Subcutaneous abdominal adipose tissue (tissue), 5 donors: ENCODE data around the gene GMPR.

Experiments used
- H3K27ac ChIP-seq: one replicate; pipeline ENCODE4 v1.7.0; 2013; ENCODE audit warnings: low read depth, mild to moderate bottlenecking, inconsistent platforms, low read length, moderate library complexity
- H3K27me3 ChIP-seq, 5 donors: one replicate each; pipeline ENCODE4 v1.7.0; 2013; ENCODE audit warnings: low read length in 5 of 5, inconsistent platforms in 1 of 5; ENCODE audit not compliant: control insufficient read depth in 5 of 5, insufficient read depth in 4 of 5
- H3K36me3 ChIP-seq, 5 donors: one replicate each; pipeline ENCODE4 v1.7.0; 2013; ENCODE audit warnings: low read length in 5 of 5; ENCODE audit not compliant: control insufficient read depth in 5 of 5, insufficient read depth in 5 of 5
- H3K4me1 ChIP-seq, 5 donors: one replicate each; pipeline ENCODE4 v1.7.0; 2013; ENCODE audit warnings: low read length in 5 of 5, mild to moderate bottlenecking in 3 of 5, moderate library complexity in 1 of 5; ENCODE audit not compliant: control insufficient read depth in 5 of 5, insufficient read depth in 5 of 5
- H3K4me3 ChIP-seq, 5 donors: one replicate each; pipeline ENCODE4 v1.7.0; 2013; ENCODE audit warnings: low read length in 5 of 5, low read depth in 1 of 5
- H3K9ac ChIP-seq, 5 donors: one replicate each; pipeline ENCODE4 v1.7.0; 2013; ENCODE audit warnings: low read length in 5 of 5, mild to moderate bottlenecking in 4 of 5, moderate library complexity in 3 of 5
- H3K9me3 ChIP-seq, 5 donors: one replicate each; pipeline ENCODE4 v1.7.0; 2013; ENCODE audit warnings: low read length in 5 of 5; ENCODE audit not compliant: control insufficient read depth in 5 of 5
- donor health status: healthy.
- donor health status: healthy.
- donor health status: healthy.
- donor health status: healthy.
- donor health status: healthy.

The GMPR gene

GRCh38 chr6:16236009-16236501, 2.3 kb upstream of the GMPR start:
- H3K4me1 ChIP-seq: peaks cover 2 to 36% (median 23%) of the 10 kb centered on the region in 5 donors
- H3K27me3 ChIP-seq: peaks cover 0 to 5% (median 4%) of the 10 kb centered on the region in 5 donors
- peak overlapping the region in 1 of 5 donors; percentile 24 for H3K9ac ChIP-seq
- no peaks in the 10 kb centered on the region for H3K9me3 ChIP-seq
- no peaks in the 10 kb centered on the region for H3K36me3 ChIP-seq
- no peak overlapping the region for H3K27ac ChIP-seq
- peak overlapping the region in 2 of 5 donors; percentile 25 to 40 for H3K4me3 ChIP-seq

DNA sequence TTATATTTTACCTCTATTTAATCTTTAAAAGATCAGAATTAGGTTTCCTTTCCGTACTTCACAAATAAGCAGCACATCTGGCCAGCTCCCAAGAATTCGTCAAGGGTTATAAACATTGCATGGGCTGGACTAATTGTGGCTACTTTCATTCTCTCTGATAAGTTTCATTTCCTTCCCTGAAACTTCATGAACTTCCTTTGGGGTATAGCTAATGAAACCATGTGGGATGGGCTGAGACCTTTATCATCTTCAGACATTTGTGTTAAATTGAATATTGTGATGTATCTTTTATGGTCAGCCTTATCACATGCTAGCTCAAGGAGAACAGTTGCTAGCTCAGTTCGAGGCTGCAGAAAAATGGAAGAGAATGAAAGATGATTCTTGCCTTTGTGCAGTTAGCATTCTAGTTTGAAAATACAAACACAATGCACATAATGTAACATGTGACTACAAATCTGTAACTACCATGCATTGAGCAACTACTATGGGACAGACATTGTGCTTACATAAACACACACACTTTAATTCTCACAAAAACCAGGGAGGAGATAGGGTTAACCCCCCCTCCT, 1.7 kb upstream of the GMPR start:
- Histone ChIP-seq H3K9ac (peak overlapping the region in 1 of 5 donors; percentile 24), H3K36me3 (no peaks in the 10 kb centered on the region), H3K27me3 (peaks cover 0 to 5% (median 0%) of the 10 kb centered on the region in 5 donors), H3K4me3 (peak overlapping the region in 4 of 5 donors; percentile 5 to 47 (median 32)), H3K27ac (peak overlapping the region; percentile 11), H3K4me1 (peaks cover 2 to 36% (median 23%) of the 10 kb centered on the region in 5 donors), H3K9me3 (no peaks in the 10 kb centered on the region)

- no peak overlapping the region for H3K4me3 ChIP-seq
- H3K9ac ChIP-seq: no peak overlapping the region
- H3K36me3 ChIP-seq: no peaks in the 10 kb centered on the region
- peaks cover 2 to 36% (median 23%) of the 10 kb centered on the region in 5 donors for H3K4me1 ChIP-seq
- H3K27ac ChIP-seq: peak overlapping the region; percentile 11
- H3K9me3 ChIP-seq: no peaks in the 10 kb centered on the region
- H3K27me3 ChIP-seq: peaks cover 0 to 5% (median 0%) of the 10 kb centered on the region in 5 donors
These were observed 1.1 kb upstream of the GMPR start for GRCh38 chr6:16237242-16237641.

DNA sequence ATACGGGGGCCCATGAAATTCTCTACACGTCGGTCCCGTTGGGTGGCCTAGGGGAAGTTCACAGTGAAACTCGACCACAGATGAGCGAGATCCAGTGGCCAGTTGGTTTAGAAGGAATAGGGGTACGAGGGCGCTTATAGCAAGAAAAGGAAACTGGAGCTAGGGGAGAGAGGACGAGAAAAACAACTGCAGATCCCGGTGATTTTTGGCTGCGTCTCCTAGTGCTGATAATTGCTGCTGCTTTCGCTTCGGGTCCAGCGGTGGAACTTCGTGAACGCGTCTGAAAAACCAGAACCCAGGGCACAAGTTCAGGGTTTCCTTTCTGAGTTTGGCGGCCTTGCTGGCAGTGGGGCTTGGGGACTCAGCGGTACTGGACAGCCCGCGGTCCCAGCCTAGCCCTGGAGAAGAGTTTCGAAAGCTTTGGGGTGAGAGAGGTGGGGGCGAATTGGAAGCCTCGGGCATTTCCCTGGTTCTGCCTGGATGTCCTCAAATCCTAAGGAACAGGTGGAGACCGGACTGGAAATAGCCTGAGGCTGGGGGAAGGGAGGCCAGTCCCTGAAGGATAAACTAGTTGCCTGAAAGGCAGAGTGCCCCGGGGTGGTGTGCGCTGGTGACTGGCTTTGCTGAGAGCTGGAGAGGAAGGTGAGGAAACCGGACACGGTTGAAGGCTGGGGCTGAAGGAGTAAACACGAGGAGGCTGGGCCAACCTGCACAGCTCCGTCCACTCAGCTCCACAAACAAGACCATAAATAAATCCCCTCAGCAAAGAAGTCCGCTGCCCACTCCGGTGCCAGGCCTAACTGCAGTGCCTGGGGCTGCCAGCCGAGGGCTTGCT, 793 bp downstream of the GMPR start:
- H3K9me3 ChIP-seq: no peaks in the 10 kb centered on the region
- H3K4me1 ChIP-seq: peaks cover 2 to 36% (median 23%) of the 10 kb centered on the region in 5 donors
- peak overlapping the region; percentile 78 to 92 (median 85) for H3K4me3 ChIP-seq
- peak overlapping the region; percentile 14 for H3K27ac ChIP-seq
- peak overlapping the region in 4 of 5 donors; percentile 49 to 86 (median 78) for H3K9ac ChIP-seq
- H3K27me3 ChIP-seq: no peaks in the 10 kb centered on the region
- H3K36me3 ChIP-seq: no peaks in the 10 kb centered on the region

- H3K27me3 ChIP-seq: no peaks in the 10 kb centered on the region
- no peak overlapping the region for H3K27ac ChIP-seq
- H3K36me3 ChIP-seq: no peaks in the 10 kb centered on the region
- peak overlapping the region in 4 of 5 donors; percentile 49 to 80 (median 69) for H3K9ac ChIP-seq
- no peaks in the 10 kb centered on the region for H3K9me3 ChIP-seq
- H3K4me3 ChIP-seq: peak overlapping the region in 4 of 5 donors; percentile 78 to 86 (median 84)
- peaks cover 2 to 36% (median 23%) of the 10 kb centered on the region in 5 donors for H3K4me1 ChIP-seq
These were observed 1.4 kb downstream of the GMPR start for GRCh38 chr6:16239798-16240123.

GRCh38 chr6:16240589-16241320, 2.4 kb downstream of the GMPR start:
- Histone ChIP-seq H3K9ac (no peak overlapping the region), H3K36me3 (no peaks in the 10 kb centered on the region), H3K27me3 (no peaks in the 10 kb centered on the region), H3K9me3 (no peaks in the 10 kb centered on the region), H3K4me1 (peaks cover 2 to 36% (median 23%) of the 10 kb centered on the region in 5 donors), H3K27ac (no peak overlapping the region), H3K4me3 (no peak overlapping the region)

DNA sequence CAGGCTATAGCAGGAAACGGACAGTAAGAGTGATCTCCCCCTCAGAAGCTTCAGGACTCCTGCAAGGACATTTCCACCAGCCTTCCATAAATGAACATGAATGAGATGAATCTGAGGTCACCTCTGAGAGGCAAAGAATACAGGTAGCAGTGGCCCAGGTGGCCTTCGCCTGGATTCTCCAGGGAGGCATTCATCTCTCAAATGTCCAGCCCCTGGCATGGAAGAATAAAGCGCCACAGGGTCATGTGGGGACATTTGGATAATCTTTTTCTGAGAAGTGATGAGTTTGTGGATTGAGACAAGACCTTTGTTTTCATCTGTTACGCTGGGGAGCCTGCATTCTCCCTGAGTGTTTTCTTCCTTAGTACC, 2.9 kb downstream of the GMPR start:
- peaks cover 2 to 33% (median 20%) of the 10 kb centered on the region in 5 donors for H3K4me1 ChIP-seq
- H3K27me3 ChIP-seq: no peaks in the 10 kb centered on the region
- H3K36me3 ChIP-seq: no peaks in the 10 kb centered on the region
- H3K9me3 ChIP-seq: no peaks in the 10 kb centered on the region
- no peak overlapping the region for H3K27ac ChIP-seq
- H3K4me3 ChIP-seq: no peak overlapping the region
- no peak overlapping the region for H3K9ac ChIP-seq

- Histone ChIP-seq H3K9ac (no peak overlapping the region), H3K4me3 (no peak overlapping the region), H3K36me3 (no peaks in the 10 kb centered on the region), H3K9me3 (no peaks in the 10 kb centered on the region), H3K4me1 (peaks cover 0 to 18% (median 12%) of the 10 kb centered on the region in 5 donors), H3K27ac (no peak overlapping the region), H3K27me3 (no peaks in the 10 kb centered on the region)
These were observed 4.7 kb downstream of the GMPR start for GRCh38 chr6:16243055-16243454.

GRCh38 chr6:16243664-16244063, 5.3 kb downstream of the GMPR start:
- Histone ChIP-seq H3K4me1 (peaks cover 0 to 13% (median 12%) of the 10 kb centered on the region in 5 donors), H3K27me3 (no peaks in the 10 kb centered on the region), H3K36me3 (no peaks in the 10 kb centered on the region), H3K9ac (no peak overlapping the region), H3K4me3 (no peak overlapping the region), H3K9me3 (no peaks in the 10 kb centered on the region), H3K27ac (no peak overlapping the region)
